Measurements from ENCODE around the gene UBE2D4.
"Not testable (repeated sequence)": the region's sequence is repeated elsewhere in the genome, so short reads cannot be mapped to it uniquely, and the experiment has no call there.

Gene UBE2D4

GRCh38 chr7:43914795-43915194 lies 11.4 kb upstream of the UBE2D4 start:
- no peak for DNase-seq

DNA sequence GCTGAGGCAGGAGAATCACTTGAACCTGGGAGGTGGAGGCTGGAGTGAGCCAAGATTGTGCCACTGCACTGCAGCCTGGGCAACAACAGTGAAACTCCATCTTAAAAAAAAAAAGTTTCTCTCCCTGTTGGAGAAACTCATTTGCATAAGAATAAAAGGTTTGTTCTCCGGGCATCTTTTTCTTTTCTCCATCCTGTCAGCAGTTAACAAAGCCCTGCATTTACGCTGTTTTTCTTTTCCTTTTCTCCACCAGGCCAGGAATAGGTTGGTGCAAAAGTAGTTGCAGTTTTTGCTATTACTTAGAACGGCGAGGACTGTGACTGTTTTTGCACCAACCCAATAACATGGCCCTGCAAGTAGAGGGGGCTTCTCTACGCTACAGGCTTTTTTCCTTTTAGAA lies 10.3 kb upstream of the UBE2D4 start:
- DNase-seq: no peak

DNA sequence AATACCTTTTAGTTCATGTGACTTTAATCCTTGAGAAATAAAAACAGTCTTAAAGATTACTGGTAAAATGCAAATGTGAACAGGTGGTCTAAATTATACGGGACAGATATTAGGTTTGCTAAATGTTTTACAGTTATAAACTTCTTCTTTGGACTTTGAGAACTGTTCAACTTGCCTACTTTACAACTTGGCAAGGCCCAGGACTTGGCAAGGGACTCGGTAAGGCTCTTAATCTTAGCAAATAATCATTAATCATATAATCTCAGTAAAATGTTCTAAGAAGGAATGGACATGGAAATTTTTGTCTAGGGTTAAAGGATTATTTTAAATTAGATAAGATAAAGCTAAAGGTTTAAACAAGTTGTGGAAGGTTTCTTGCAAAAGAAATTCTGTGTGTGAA lies 4.8 kb upstream of the UBE2D4 start:
- no peak for DNase-seq

DNA sequence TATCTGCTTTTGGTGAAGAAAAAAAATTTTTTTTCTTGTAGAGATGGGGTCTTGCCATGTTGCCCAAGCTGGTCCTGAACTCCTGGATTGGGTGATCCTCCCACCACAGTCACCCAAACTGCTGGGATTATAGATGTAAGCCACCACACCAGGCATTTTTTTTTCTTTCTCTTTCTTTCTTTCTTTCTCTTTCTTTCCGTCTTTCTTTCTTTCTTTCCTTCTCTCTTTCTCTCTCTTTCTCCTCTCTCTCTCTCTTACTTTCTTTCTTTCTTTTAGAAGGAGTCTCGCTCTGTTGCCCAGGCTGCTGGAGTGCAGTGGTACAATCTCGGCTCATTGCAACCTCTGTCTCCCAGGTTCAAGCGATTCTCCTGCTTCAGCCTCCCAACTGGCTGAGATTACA lies 3.5 kb upstream of the UBE2D4 start:
- no peak for DNase-seq

DNA sequence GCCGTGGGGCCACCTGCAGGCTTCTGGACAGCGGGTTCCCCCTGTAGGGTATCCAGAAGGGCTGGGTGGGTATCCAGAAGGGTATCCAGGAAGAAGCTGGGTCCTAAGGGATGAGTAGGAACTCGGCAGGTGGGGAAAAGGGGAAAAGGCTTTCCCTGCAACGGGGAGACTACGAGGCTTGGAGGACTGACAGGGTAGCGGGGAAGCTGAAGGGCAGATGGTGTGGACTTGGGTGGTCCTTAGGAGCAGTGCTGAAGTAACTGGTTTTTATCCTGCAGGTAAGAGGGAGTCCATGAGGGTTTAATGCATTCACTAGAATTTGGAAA lies 525 bp downstream of the UBE2D4 start:
- no peak for DNase-seq

- no peak for DNase-seq
Observed at GRCh38 chr7:43927810-43928209, 1.6 kb downstream of the UBE2D4 start.

- no peak for DNase-seq
Observed at GRCh38 chr7:43929529-43930457, 3.6 kb downstream of the UBE2D4 start.

GRCh38 chr7:43931346-43931745 lies 5.1 kb downstream of the UBE2D4 start:
- no peak for DNase-seq

DNA sequence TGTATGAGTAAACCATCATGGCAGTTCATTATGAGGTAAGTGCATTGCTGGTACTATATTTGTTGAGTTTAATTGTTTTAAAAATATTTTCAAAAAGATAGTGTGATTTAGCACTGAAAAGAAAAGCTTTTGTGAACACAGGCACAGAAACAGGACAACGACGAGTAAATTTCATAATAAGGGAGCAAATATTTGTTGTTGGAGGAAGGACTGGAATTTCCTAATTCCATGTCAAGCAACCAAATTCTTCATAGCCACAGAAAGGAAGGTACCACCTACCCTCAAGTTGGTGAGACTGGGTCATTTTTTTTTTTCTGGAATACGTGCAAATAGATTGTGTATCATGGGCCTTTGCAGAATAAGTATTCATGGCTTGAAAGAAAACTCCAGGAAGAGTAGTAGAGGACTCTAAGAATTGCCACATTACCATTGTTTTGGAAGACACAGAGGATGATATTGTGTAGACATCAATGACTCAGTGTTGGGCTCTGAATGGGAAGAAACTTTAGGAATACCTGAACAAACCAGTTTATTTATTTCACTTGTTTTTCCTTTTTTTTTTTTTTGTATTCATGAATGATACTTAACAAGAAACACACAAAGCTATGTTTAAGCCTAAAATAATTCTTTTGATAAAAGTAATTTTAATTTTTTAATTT lies 7.8 kb downstream of the UBE2D4 start:
- DNase-seq: no peak

- DNase-seq: no peak
Observed at GRCh38 chr7:43937444-43937843, 11.2 kb downstream of the UBE2D4 start.

- no peak for DNase-seq
Observed at GRCh38 chr7:43938892-43939482, 12.8 kb downstream of the UBE2D4 start.

DNA sequence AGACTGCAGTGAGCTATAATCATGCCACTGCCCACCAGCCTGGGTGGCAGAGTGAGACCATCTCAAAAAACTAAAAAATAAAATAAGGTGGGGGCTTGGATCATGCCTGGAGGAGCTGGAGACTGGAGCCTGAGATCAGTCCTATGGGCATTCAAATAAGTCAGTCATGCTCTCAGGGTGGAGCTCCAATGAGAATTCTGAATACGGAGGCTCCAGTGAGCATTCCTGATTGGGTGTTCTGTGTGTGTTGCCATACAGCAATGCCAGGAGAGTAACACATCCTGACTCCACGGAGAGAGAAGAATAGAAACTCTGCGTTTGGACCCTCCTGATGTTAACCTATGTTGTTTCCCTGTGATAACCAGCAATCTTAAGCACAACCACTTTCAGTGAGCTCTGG lies 16.0 kb downstream of the UBE2D4 start:
- DNase-seq: no peak

- no peak for DNase-seq
Observed at GRCh38 chr7:43942997-43943396, 16.8 kb downstream of the UBE2D4 start.

DNA sequence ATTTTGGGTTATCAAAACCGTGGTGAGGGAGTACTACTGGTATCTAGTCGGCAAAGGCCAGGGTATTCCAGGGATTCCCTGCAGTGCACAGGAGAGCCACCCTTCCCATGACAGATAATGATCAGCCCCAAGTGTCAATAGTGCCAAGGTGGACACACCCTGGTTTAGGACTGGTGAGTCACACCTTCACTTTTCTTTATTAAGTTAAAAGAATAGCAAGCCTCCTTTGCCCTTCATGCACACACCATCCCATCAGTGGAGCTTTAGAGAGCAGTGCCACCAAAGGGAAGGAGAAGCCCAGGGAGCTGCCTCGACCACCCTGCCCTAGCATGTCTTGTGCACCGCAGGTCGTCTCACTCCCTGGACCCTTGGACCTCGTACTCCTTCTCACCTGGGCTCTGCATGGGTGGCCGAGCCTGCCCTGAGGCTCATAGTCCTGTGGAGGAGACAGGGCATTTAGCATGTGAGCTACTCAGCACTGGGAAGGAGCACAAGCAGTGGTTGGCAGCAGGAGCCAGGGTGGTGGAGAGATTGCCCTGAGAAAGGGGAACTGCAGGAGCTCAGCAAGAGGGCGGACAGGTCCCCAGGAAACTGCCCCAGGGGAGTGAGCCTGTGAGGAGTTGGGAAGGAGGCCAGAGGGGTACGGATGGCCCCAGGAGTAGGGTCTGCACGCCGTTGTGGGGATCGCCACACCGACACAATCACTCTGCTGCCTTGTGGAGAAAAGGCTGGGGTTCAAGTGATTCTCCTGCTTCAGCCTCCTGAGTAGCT lies 17.4 kb downstream of the UBE2D4 start:
- no peak for DNase-seq

GRCh38 chr7:43944286-43944685 lies 18.1 kb downstream of the UBE2D4 start:
- no peak for DNase-seq

DNA sequence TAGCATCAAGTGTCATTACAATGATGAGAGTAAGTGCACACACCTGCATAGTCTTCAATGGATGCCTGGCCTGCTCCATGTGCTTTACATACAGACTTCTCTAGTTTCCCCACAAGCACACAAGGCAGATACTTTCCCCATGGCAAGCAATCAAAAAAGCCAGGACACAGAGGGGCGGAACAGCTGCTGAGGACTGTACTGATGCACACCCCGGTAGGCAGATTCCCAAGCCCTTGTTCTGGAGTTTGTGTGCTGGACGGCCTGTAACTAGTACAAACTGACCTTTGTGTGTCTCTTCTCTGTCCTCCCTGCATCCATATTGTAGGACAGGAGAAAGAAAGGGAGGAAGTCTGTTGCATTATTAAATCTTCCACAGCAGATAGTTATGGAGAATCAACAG lies 25.8 kb downstream of the UBE2D4 start:
- no peak for DNase-seq

DNA sequence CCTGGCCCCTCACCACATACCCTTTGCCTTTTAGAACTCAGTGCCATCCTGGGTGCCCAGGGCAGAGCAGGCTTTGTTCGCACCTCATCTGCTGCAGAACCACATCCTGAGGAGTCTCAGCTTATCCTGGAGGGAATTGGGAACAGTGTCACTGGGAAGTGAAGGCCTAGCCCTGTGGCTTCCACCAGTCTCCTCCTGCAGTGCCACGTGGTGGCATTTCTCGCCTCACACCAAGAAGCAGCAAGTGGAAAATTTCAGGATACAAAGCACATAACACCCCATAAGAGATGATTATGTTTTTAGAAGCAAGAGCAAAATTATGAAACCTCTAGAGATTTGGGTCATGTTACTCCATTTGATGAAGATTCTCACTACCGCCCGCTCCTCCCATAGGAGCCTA lies 26.8 kb downstream of the UBE2D4 start:
- DNase-seq: no peak

DNA sequence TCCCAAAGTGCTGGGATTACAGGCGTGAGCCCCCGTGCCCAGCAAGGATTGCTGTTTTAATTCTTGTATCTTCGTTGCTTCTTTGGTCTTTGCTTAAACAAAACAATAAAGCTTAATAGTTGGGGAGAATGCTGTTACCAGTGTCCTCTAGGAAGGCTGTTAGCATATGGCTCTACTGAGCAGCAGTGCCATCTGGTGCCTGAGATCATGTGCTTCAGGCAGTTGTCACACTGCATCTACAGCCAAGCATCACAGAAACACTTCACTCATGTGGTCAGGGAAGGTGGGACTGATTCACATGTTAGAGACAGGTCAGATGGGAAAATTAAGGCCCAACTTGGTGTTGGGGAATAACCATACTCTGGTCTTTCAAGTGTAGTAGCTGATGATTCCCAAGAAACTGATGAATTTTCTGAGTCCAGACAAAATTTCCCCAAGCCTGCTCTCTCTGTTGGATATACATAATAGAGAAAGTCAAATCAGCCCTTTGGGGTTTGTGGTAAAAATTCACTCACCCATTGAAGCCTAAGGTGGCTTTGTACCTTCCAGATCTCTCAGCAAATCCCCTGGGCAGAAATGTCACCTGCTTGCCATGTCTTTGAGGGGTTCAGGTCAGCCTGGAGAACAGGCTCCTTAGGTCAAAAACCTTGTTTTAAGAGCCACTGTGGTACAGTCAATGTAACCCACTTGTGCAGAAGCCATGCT lies 28.4 kb downstream of the UBE2D4 start:
- peak; percentile 55 for DNase-seq

GRCh38 chr7:43956027-43956426 lies 29.8 kb downstream of the UBE2D4 start:
- DNase-seq: no peak

DNA sequence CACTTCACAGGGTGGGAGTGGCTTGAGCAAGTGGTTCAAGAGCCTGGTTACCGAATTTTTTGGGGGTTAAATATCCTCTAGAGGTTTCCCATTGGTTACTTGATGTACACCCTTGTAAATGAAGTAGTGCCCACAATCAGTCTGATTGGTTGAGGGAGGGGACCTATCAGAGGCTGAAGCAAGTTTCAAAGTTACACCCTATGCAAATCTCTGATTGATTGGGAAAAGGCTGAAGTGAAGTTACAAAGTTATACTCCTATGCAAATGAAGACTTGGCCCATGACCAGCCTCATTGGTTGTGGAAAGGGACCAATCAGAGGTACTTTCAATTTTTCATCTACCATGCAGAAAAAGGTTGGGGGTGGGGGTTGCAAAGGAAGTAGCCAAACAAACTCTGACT lies 34.7 kb downstream of the UBE2D4 start:
- DNase-seq: no peak

GRCh38 chr7:43966392-43966791 lies 40.2 kb downstream of the UBE2D4 start:
- not testable (repeated sequence) for DNase-seq

DNA sequence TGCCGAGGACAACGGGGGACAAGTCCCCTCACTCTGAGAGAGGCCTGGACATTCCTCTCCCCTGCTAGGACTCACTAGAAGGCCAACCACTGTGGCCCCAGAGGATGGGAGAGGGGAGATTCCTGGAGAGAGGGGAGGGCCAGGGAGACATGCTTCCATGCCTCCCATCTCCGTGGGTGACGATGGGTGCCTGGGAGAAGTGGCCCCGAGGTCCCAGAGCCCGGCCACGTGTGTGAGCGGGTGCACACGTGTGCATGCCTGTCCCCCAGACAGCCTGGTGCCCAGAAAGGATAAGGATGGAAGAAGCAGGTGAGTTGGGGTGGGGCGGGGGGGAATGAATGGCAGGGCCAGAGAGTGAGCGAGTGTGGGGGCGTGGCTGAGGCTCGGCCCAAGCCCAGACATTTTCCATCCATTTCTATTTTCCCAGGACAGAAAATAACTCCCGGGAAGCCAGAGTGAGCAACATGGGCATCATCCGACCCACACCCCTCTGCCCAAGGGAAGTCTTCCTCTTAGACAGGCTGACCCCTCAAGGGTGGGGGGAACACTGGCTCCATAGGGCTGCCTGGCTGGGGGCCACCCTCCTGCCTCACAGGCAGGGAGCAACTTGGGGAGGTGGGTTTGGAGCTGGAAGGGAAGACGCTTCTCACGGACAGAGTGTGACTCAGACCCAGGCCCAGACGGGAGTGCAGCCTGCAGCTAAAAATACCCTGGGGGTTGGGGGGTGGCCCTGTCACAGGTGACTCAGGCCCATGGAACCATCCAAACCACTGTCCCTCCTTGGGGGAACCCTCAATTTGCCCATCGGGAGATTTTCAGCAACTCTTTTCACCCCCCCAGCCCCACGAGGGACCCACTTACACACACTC lies 42.2 kb downstream of the UBE2D4 start:
- DNase-seq: peak; percentile 24
